GM12878 (cell line): ENCODE measurements around the gene PLEKHA7. TPM values are rescaled to one million over a fixed set of nuclear protein-coding genes. Genes with fewer than 3 reads are reported as not detected.

Experiments used
- BCL11A ChIP-seq: IDR thresholded peaks from 2 replicates; pipeline ENCODE4 v1.6.1; 2011; ENCODE audit warnings: low read depth, low read length
- BHLHE40 ChIP-seq, 2 experiments: fragments of 450-650 bp in 1 of 2; IDR thresholded peaks; 2 replicates each; pipeline ENCODE4 v1.6.1; 2011 to 2017; ENCODE audit warnings: low read depth in 2 of 2, borderline replicate concordance in 1 of 2, improper control_type of control experiment in 1 of 2, low read length in 1 of 2, mild to moderate bottlenecking in 1 of 2
- E4F1 ChIP-seq: fragments of 450-650 bp; IDR thresholded peaks from 2 replicates; pipeline ENCODE4 v1.6.1; 2018; ENCODE audit warnings: borderline replicate concordance, mild to moderate bottlenecking; ENCODE audit not compliant: partially characterized antibody
- ELK1 ChIP-seq: IDR thresholded peaks from 2 replicates; pipeline ENCODE4 v1.6.1; 2012; ENCODE audit warnings: low read depth, low read length, improper control_type of control experiment
- EP300 ChIP-seq, 2 experiments: fragments of 150-350 bp in 1 of 2; IDR thresholded peaks; 2 replicates each; pipeline ENCODE4 v1.6.1; 2011 to 2012; ENCODE audit warnings: low read depth in 2 of 2, low read length in 2 of 2, borderline replicate concordance in 1 of 2, improper control_type of control experiment in 1 of 2, inconsistent platforms in 1 of 2; ENCODE audit not compliant: control insufficient read depth in 1 of 2
- HCFC1 ChIP-seq: fragments of 150-350 bp; IDR thresholded peaks from 2 replicates; pipeline ENCODE4 v1.6.1; 2014; ENCODE audit warnings: low read length
- IKZF1 ChIP-seq: fragments of 450-650 bp; conservative IDR thresholded peaks from 2 replicates; pipeline ENCODE4 v1.6.1; 2017; ENCODE audit warnings: antibody characterized with exemption, mild to moderate bottlenecking
- KDM1A ChIP-seq: fragments of 200-600 bp; sonication (generic); IDR thresholded peaks from 2 replicates; pipeline ENCODE4 v1.6.1; 2016; ENCODE audit warnings: borderline replicate concordance
- MEF2B ChIP-seq: fragments of 450-650 bp; IDR thresholded peaks from 2 replicates; pipeline ENCODE4 v1.6.1; 2018; ENCODE audit warnings: mild to moderate bottlenecking, moderate library complexity; ENCODE audit not compliant: partially characterized antibody, poor library complexity, severe bottlenecking
- MLLT1 ChIP-seq: fragments of 450-650 bp; IDR thresholded peaks from 2 replicates; pipeline ENCODE4 v1.6.1; 2016; ENCODE audit warnings: mild to moderate bottlenecking
- PBX3 ChIP-seq: IDR thresholded peaks from 2 replicates; pipeline ENCODE4 v1.6.1; 2011; ENCODE audit warnings: mild to moderate bottlenecking, low read depth, low read length, moderate library complexity; ENCODE audit not compliant: insufficient replicate concordance
- POLR2A ChIP-seq: IDR thresholded peaks from 2 replicates; pipeline ENCODE4 v1.6.1; 2011; ENCODE audit warnings: low read depth, mild to moderate bottlenecking, low read length
- POLR2AphosphoS2 ChIP-seq: IDR thresholded peaks from 2 replicates; pipeline ENCODE4 v1.6.1; 2011; ENCODE audit warnings: low read depth, mild to moderate bottlenecking, low read length, improper control_type of control experiment, moderate library complexity
- POU2F2 ChIP-seq: IDR thresholded peaks from 3 replicates; pipeline ENCODE4 v1.6.1; 2011; ENCODE audit warnings: low read depth, mild to moderate bottlenecking, low read length, borderline replicate concordance
- SREBF1 ChIP-seq: IDR thresholded peaks from 2 replicates; pipeline ENCODE4 v1.6.1; 2012; ENCODE audit warnings: mild to moderate bottlenecking, low read length
- SREBF2 ChIP-seq: IDR thresholded peaks from 2 replicates; pipeline ENCODE4 v1.6.1; 2012; ENCODE audit warnings: mild to moderate bottlenecking, low read length
- WRNIP1 ChIP-seq: IDR thresholded peaks from 2 replicates; pipeline ENCODE4 v1.6.1; 2011; ENCODE audit warnings: low read depth, low read length, improper control_type of control experiment, borderline replicate concordance
- ZBTB40 ChIP-seq: fragments of 450-650 bp; IDR thresholded peaks from 2 replicates; pipeline ENCODE4 v1.6.1; 2016; ENCODE audit warnings: mild to moderate bottlenecking, moderate library complexity, borderline replicate concordance
- ZNF622 ChIP-seq: fragments of 450-650 bp; IDR thresholded peaks from 2 replicates; pipeline ENCODE4 v1.6.1; 2017; ENCODE audit warnings: mild to moderate bottlenecking, inconsistent platforms
- polyA plus RNA-seq, 11 experiments: library from polyadenylated mRNA; depleted of rRNA in 4 of 11; unstranded in 6 of 11; stranded (reverse) in 5 of 11; fragments of >200 nt; fragmentation: Nextera tagmentation in 4 of 11; fragmentation: Illumina TruSeq in 1 of 11; extraction: Ambion mirVana in 4 of 11; extraction: Trizol in 1 of 11; gene quantifications; 1 replicate in 1 of 11; 2 replicates in 10 of 11; pipeline versions ENCODE4 v1.2.1 to v1.2.3, GENCODE V29; 2011 to 2016; ENCODE audit warnings: inconsistent platforms in 2 of 11, missing spikeins in 2 of 11, low read depth in 1 of 11
- total RNA-seq, 4 experiments: library from RNA; depleted of rRNA in 3 of 4; stranded (reverse); fragments of >200 nt in 3 of 4; fragmentation: Illumina TruSeq in 1 of 4; extraction: Trizol in 1 of 4; gene quantifications; 2 replicates each; pipeline versions ENCODE4 v1.2.1 to v1.2.3, GENCODE V29; 2013 to 2021

The PLEKHA7 gene
- total and polyA plus RNA-seq, 10 of the 15 experiments (the other 5 are each of a cell fraction or from before 2014, with no cell fraction given): 0.45 to 5.3 (median 2.1) TPM

GRCh38 chr11:16986434-16987204 is 27.6 kb downstream of the PLEKHA7 start (continued):
- TF ChIP-seq E4F1 (no peak), SREBF2 (no peak), KDM1A (no peak), POLR2AphosphoS2 (no peak), BHLHE40 (IDR thresholded peaks at IDR 0.05; ENCODE audit: borderline replicate concordance in 1 of 2, low read depth in 2 of 2, low read length in 1 of 2) (peak; percentile 62 to 83; a peak in 2 of 4 replicates), ELK1 (no peak), IKZF1 (peak; percentile 80), POLR2A (no peak), ZBTB40 (no peak), BCL11A (peak; percentile 31; the same call in 1 of the 2 replicates), MEF2B (peak; percentile 72), SREBF1 (no peak), ZNF622 (no peak), PBX3 (peak; percentile 29), HCFC1 (no peak), WRNIP1 (no peak), MLLT1 (no peak), POU2F2 (no peak), EP300 (IDR thresholded peaks at IDR 0.05; ENCODE audit: borderline replicate concordance in 1 of 2, control insufficient read depth in 1 of 2, low read depth in 2 of 2, low read length in 2 of 2) (no peak)
